ENCODE results near the gene S100PBP. TPM values are rescaled to one million over a fixed set of nuclear protein-coding genes. Genes with fewer than 3 reads are reported as not detected.

S100PBP gene
- polyA plus RNA-seq, 1 of the 3 experiments (the other 2 are of a cell fraction): 13.2 TPM

GRCh38 chr1:32783851-32784250 is 33.6 kb upstream of the S100PBP start (continued):
- TF ChIP-seq YY1 (IDR thresholded peaks at IDR 0.05; ENCODE audit: low read depth) (no peak), MAX (IDR thresholded peaks at IDR 0.05; ENCODE audit: low read depth) (no peak)

- Histone ChIP-seq H3K27ac (ENCODE audit: low read depth in 2 of 2, low read length in 1 of 2) (no peak overlapping the region), H4K20me1 (ENCODE audit: insufficient read depth) (no peaks in the 10 kb centered on the region), H3F3A (replicated peaks; ENCODE audit: insufficient read depth) (peaks cover 20% of the 10 kb centered on the region), H3K4me2 (no peak overlapping the region), H3K4me1 (ENCODE audit: control insufficient read depth in 1 of 2, insufficient read depth in 2 of 2, low read depth in 1 of 2, low read length in 1 of 2) (peaks cover 0 to 6% of the 10 kb centered on the region in 2 experiments; a peak in 1 of 4 replicates), H3K27me3 (ENCODE audit: insufficient read depth) (no peaks in the 10 kb centered on the region), H3K36me3 (replicated peaks in 1 of 2; ENCODE audit: control insufficient read depth in 1 of 2, insufficient read depth in 2 of 2, low read length in 1 of 2) (peaks cover 42 to 75% of the 10 kb centered on the region in 2 experiments), H3K9ac (no peak overlapping the region), H3K9me3 (no peaks in the 10 kb centered on the region), H3K4me3 (ENCODE audit: low read depth in 2 of 2, low read length in 1 of 2) (no peak overlapping the region), H2AFZ (ENCODE audit: low read depth) (no peak overlapping the region), H3K9me2 (no peaks in the 10 kb centered on the region), H3K79me2 (ENCODE audit: insufficient read depth) (no peaks in the 10 kb centered on the region)
- TF ChIP-seq ZBTB33 (IDR thresholded peaks at IDR 0.05; ENCODE audit: borderline replicate concordance, low read depth) (no peak), PBX3 (IDR thresholded peaks at IDR 0.05) (no peak), TAF1 (IDR thresholded peaks at IDR 0.05; ENCODE audit: borderline replicate concordance, low read depth, low read length) (no peak), FOXJ3 (CRISPR knock-in tag; IDR thresholded peaks at IDR 0.05) (no peak)
- POLR2A ChIA-PET: no interaction called here
- 100% methylated on average over 3 of the region's 3 CpGs for WGBS (ENCODE audit: low lambda C conversion rate)
- CTCF ChIA-PET: interaction anchor here (4.2 to 19.0 kb wide), 2 partner anchors 11 to 74 kb away, joined by 25 to 392 read pairs; partner anchors contain the start of gene SYNC
- no peak for DNase-seq
These were observed 32.6 kb upstream of the S100PBP start for GRCh38 chr1:32784817-32785216.

GRCh38 chr1:32786856-32787255 is 30.6 kb upstream of the S100PBP start:
- H4K20me1 ChIP-seq (ENCODE audit: insufficient read depth): no peaks in the 10 kb centered on the region
- no peak for DNase-seq
- H3K27ac ChIP-seq (ENCODE audit: low read depth in 2 of 2, low read length in 1 of 2): no peak overlapping the region
- H3K36me3 ChIP-seq (replicated peaks in 1 of 2; ENCODE audit: control insufficient read depth in 1 of 2, insufficient read depth in 2 of 2, low read length in 1 of 2): peaks cover 32 to 69% of the 10 kb centered on the region in 2 experiments
- no peaks in the 10 kb centered on the region for H3K27me3 ChIP-seq (ENCODE audit: insufficient read depth)
- no peak overlapping the region for H3K9ac ChIP-seq
- ChIA-PET POLR2A (no interaction called here), CTCF (interaction anchor here (0.7 to 1.6 kb wide), 4 partner anchors 12 to 75 kb away, joined by 3 to 9 read pairs (median 4); no protein-coding TSS in a partner anchor)
- H3K4me2 ChIP-seq: no peak overlapping the region
- H2AFZ ChIP-seq (ENCODE audit: low read depth): no peak overlapping the region
- no peaks in the 10 kb centered on the region for H3K9me3 ChIP-seq
- H3K79me2 ChIP-seq (ENCODE audit: insufficient read depth): no peaks in the 10 kb centered on the region; the same call in 1 of the 2 replicates
- WGBS (ENCODE audit: low lambda C conversion rate): 91% methylated on average over 4 of the region's 4 CpGs
- peaks cover 0 to 6% of the 10 kb centered on the region in 2 experiments; a peak in 1 of 4 replicates for H3K4me1 ChIP-seq (ENCODE audit: control insufficient read depth in 1 of 2, insufficient read depth in 2 of 2, low read depth in 1 of 2, low read length in 1 of 2)
- H3K9me2 ChIP-seq: no peaks in the 10 kb centered on the region
- no peak overlapping the region for H3K4me3 ChIP-seq (ENCODE audit: low read depth in 2 of 2, low read length in 1 of 2)
- peaks cover 20% of the 10 kb centered on the region for H3F3A ChIP-seq (replicated peaks; ENCODE audit: insufficient read depth)
- TF ChIP-seq RAD21 (IDR thresholded peaks at IDR 0.05; ENCODE audit: low read length): peak; percentile 24; the same call in 1 of the 2 replicates
- peak; percentile 34 for TF ChIP-seq SMC3 (IDR thresholded peaks at IDR 0.05; ENCODE audit: low read depth, low read length)
- no peak for TF ChIP-seq RFX5 (IDR thresholded peaks at IDR 0.05; ENCODE audit: low read length)
- peak; percentile 55 for TF ChIP-seq CTCF (IDR thresholded peaks at IDR 0.05)
- no peak for TF ChIP-seq RXRA (IDR thresholded peaks at IDR 0.05; ENCODE audit: borderline replicate concordance, low read depth)

All from SK-N-SH (cell line).